NCI-H2227 (cell line): ENCODE data around the gene ZDHHC1.

Experiments
- DNase-seq: peaks from one replicate; lab custom pipeline; 2025; ENCODE audit not compliant: unreplicated experiment; lab: John Stamatoyannopoulos, UW

The ZDHHC1 gene

GRCh38 chr16:67448580-67448979 is 32.3 kb upstream of the ZDHHC1 start:
- no peak for DNase-seq

DNA sequence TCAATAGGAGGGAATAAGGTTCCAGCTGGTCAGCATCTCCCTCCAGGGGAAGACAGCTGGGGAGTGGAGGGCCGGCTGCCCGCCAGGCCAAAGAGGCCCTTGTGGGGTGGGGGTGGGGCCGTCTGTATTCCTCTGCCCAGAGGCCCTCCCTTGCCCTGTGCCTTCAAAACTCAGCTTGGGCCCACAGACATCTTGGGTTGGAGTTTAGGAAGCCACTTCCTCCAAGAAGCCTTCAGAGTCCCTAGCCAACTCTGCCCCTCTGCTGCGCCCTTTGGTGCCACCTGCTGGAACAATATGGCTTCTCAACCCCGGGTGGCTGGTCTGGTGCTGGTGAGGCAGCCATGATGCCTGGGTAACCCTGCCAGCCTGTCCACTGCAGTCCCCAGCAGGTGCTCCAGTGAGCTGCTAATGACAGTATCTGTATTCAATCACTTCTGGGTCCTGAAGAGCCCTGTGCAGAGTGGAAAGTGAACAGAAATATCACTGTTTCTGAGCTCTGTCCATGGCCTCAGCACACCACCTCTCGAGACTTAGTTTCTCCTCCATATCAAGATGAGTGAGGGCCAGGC is 31.3 kb upstream of the ZDHHC1 start:
- no peak for DNase-seq

GRCh38 chr16:67446968-67447507 is 30.8 kb upstream of the ZDHHC1 start:
- DNase-seq, result no peak

- no peak for DNase-seq
These were observed 29.9 kb upstream of the ZDHHC1 start for GRCh38 chr16:67445913-67446907.

DNA sequence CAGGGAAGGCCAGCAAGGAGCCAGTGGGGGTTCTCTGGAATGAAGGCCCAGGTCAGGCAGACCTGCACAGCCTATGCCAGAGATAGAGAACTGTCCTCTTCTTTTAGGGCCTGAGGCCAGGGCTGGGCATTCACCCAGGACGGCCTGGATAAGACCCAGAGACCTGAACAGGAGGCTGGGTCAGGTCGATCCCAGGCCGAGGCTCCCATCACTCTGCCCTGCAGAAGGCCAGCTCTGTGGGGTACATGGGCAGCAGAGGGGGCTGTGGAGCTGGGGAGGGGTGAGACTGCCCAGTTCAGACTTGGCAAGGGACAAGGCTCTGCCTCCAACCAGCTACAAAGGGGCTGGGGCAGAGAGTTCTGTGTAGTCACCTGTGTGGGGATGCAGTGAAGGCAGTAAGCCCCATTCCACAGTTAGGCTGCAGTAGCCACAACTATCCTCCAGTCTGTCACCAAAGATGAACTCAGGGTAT is 29.2 kb upstream of the ZDHHC1 start:
- DNase-seq, result no peak

DNA sequence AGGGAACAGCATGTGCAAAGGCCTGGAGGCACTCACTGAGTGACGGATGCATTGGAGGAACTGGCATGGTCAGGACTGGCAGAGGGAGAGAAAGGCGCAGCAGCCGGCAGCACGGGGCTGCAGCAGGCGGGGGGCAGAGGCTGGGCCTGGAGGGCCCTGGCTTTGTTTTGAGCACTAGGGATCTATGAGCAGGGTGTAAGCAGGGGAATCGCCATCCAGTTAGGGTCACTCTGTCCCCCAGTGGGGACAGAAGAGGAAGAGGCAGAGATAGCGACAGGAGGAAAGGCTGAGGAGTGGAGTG is 28.8 kb upstream of the ZDHHC1 start:
- no peak for DNase-seq

- peak; percentile 3 for DNase-seq
These were observed 28.2 kb upstream of the ZDHHC1 start for GRCh38 chr16:67444259-67445125.

- no peak for DNase-seq
These were observed 27.0 kb upstream of the ZDHHC1 start for GRCh38 chr16:67443265-67443664.

GRCh38 chr16:67442581-67443255 is 26.4 kb upstream of the ZDHHC1 start:
- no peak for DNase-seq

- no peak for DNase-seq
These were observed 25.6 kb upstream of the ZDHHC1 start for GRCh38 chr16:67441907-67442306.

GRCh38 chr16:67441271-67441753 is 25.0 kb upstream of the ZDHHC1 start:
- peak; percentile 33 for DNase-seq

GRCh38 chr16:67438824-67439393 is 22.6 kb upstream of the ZDHHC1 start:
- no peak for DNase-seq

DNA sequence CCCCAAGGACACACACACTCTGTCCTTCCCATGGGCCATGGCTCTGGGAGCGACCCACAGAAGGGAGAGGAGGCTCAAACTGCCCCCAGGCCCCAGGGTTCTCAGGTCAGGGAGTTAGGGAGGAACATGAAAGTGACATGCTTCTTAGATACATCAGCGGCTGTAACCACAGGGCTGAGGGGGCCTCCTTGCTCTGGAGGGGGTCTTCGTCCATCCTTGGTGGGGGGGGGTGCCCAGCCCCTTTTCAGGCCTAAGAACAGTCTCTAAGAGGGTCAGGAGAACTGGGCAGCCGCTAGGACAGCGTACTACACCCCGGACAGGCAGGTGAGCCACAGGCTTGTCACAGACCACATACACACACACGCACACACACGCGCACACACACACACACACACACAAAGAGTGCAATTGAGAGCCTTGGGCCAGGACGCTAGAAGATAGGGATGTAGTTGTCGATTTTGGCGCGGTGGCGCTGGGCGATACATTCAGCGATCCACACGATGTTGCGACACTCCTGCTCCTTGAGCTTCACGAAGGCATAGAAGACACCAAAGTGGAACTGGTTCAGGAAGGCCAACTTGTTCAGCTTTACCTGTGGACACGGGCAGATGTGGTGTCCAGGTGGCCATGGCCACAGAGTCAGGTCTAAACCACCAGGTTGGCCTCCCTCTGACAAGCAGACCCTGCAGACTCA is 22.0 kb upstream of the ZDHHC1 start:
- DNase-seq, result no peak

DNA sequence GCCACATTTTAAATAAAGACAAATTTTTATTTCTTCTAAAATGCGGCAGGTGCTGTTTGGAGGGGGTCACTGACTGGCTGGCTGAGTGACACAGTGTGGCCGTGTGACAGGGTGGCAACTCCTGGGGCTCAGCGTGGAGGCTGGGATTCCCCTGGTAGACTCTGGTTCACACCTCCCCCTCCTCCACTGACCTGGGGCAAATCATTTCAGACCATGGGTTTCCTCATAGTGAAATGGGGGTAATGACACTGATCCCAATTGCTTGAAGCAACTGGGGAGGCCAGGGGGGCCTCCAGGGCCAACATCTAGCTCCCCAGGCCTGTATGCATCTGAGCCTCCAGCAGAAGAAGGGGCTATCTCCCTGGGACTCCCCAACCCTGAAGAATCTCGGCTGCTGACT is 21.2 kb upstream of the ZDHHC1 start:
- DNase-seq, result no peak

- no peak for DNase-seq
These were observed 20.4 kb upstream of the ZDHHC1 start for GRCh38 chr16:67436640-67437193.

- no peak for DNase-seq
These were observed 19.5 kb upstream of the ZDHHC1 start for GRCh38 chr16:67435758-67436164.

DNA sequence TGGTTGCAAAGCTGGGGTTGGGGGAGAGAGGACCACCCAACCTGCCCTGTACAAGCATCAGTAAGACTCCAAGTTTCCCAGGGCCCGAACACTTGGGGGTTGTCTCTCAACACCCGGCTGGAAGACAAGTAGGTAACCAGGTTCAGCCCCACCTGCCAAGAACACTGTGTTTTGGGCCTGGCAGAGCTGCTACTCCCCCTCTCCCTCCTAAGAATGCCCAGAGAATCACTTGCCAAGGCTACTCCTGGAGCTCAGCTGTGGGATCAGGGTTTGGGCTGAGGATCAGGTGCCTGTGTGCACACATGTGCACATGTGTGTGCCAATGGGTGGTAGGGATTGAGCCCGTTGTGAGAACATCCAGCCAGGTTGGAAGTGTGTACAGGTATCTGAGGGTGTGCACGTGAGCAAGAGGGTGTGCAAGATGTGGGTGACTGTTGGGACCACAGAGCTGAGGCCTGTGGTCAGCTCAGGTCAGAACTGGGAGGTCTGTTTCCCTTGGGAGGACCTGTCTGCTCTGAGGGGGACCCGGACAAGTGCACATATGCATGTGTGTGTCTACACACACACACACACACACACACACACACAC is 16.9 kb upstream of the ZDHHC1 start:
- DNase-seq, result no peak

DNA sequence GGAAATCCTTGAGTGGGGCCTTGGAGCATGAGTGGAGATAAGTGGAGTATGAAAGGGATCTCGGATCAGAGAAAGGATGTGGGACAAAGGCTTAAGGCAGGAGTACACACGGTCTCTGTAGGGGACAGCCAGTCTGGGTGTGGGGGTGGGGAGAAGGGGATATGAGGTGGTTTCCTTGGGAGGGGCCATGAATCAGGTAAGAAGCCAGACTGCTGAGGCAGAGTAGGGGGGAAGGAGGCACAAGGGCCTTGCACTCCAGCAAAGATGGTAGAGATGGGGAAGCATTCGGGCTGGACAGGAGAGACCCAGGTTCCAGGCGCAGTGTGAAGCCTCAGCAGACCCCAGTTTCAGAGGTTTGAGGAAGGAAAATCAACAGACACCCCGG is 16.2 kb upstream of the ZDHHC1 start:
- no peak for DNase-seq
